GM18861 (cell line): ENCODE measurements around the gene CFLAR.
"Not testable (repeated sequence)": the region's sequence is repeated elsewhere in the genome, so short reads cannot be mapped to it uniquely, and the experiment has no call there.

Source experiments
- ATAC-seq: cut with Tn5 transposase; IDR thresholded peaks from one replicate; pipeline ENCODE4 v1.9.1; 2021; ENCODE audit not compliant: unreplicated experiment

The CFLAR gene

DNA sequence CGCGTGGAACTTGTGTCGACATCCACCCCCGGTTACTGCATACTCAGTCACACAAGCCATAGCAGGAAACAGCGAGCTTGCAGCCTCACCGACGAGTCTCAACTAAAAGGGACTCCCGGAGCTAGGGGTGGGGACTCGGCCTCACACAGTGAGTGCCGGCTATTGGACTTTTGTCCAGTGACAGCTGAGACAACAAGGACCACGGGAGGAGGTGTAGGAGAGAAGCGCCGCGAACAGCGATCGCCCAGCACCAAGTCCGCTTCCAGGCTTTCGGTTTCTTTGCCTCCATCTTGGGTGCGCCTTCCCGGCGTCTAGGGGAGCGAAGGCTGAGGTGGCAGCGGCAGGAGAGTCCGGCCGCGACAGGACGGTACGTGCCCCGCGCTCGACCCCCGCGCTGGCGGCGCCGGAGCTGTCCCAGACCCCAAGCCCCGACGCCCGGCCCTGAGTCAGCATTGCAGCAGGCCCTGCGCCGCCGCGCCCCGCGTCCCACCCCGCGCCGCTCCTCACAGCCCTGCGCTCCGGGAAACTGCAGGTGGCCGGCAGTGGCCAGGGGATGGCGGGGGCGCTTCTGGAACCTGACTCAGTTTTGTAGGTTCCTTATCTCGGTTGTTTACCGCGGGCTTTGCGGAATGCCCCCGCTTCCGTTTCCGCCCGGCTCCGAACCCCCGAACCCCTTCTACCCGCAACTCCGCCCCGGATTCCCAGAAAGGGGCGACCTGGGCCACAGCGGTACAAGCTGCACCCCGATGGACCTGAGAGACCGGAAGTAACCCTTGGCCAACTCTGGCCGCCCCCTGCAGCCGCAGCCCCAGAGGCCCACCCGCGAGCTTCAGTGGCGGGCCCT lies at the start of gene CFLAR:
TSS of gene CFLAR (plus strand) at position 50 of the 844 bp plus-strand sequence. CDS start 13,702 bp downstream, outside the sequence.
- ATAC-seq: peak; percentile 23

DNA sequence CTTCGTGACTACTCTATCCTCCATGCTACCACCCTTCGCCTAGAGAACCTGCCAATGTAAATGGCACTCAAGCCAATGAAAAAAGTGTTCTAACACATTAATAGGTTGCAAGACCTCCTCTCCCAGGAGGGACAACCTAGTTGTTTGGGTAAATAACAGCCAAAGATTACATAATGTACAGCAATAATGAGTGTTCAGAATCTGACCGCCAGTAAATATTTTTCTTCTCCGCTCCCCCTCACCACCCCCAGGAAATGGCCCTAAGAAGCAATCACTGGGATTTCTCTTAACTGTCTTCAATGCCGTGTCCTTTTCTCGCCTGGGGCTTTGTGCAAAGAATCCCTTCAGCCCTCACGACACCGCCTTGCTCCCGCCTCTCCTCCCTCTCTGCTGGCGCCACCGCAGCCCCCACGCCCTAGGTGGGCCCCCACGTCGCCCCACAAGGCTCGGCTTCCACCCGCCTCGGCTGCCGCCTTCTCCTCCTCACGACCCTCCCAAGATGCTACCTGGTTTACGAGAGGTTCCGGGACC lies 45.0 kb upstream of the CFLAR start:
- peak; percentile 5 for ATAC-seq

DNA sequence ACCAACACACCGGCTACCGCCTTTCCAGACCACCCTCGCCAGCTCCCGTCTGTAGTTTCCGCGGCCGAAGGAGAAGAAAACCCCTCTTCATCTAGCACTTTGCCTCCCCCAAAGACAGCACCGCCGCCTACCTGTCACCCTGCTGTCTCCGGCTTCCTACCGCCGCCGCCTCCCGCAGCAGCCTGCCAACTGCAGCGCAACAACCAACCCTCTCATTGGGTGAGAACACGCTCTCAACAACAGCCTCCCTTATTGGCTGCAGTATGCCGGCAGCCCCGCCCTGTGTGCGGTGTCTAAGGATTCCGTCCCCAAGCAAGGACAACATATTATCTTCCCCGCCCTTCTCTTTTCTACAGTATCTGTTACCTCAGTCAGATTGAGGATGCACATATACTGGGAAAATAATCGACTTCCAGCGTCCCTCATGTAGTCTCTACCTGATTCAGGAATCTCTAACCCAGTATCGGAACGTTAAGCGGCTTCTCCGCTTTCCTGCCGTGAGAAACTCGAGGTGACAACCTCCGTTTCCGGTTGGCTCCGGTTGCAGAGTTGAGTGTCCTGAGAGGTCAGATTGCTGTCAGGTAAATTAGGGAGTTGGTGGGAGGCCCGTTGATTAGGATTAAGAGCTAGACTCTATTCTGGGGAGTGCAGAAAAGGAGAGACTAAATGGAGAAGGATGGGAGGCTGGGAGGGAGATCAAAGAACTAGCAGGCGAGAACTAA lies 44.3 kb upstream of the CFLAR start, which contains the start of the genes HYCC2 and NDUFB3:
TSS of gene HYCC2 (minus strand) at position 193 of the 722 bp plus-strand sequence. CDS start 47,662 bp downstream, outside the sequence.
TSS of gene NDUFB3 (plus strand) at position 523 of the 722 bp plus-strand sequence. CDS start 6,882 bp downstream, outside the sequence.
- ATAC-seq: peak; percentile 94

DNA sequence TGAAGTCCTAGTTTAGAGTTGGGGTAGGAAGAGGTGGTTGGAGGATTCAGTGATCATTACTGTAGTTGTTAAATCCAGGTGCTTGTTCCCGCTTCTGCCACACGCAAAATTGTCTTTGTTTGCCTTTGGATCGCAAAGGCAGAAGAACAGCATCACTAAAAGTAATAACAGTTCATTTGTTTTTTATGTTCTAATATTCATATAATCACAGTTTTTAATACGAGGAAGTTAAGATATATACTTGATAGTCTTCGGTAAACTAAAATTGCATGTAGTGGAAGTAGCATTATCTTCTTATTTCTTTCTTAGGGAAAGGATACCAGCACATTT lies 43.8 kb upstream of the CFLAR start:
- no peak for ATAC-seq

DNA sequence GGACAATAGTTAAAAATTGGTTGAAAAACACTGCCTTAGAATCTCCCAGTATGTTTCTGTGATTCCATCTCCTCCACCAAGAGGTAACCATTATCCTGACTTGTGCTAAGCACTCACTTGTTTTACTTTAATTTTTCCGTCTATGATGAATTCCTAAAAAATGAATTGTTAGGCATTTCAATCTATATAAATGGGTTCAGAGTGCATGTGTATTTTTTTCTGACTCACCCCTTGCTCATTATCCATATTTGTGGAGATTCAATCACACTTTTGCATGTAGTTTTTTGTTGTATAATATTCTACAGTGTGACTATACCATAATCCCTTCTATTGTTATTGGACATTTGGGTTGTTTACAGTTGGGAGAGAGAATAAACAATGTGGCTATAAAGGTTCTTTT lies 42.9 kb upstream of the CFLAR start:
- no peak for ATAC-seq

DNA sequence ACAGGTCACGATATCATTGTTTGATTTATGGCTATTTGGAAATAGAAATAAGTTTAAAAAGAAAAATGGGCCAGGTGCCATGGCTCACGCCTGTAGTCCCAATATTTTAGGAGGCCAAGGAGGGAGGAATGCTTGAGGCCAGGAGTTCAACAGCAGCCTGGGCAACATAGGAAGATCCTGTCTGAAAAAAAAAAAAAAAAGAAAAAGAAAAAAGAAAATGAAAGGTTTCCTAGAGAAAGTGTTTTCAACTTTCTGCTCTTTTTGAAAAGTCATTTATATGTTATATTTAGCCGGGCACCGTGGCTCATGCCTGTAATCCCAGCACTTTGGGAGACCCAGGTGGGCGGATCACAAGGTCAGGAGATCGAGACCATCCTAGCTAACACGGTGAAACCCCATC lies 41.0 kb upstream of the CFLAR start:
- ATAC-seq: no peak

DNA sequence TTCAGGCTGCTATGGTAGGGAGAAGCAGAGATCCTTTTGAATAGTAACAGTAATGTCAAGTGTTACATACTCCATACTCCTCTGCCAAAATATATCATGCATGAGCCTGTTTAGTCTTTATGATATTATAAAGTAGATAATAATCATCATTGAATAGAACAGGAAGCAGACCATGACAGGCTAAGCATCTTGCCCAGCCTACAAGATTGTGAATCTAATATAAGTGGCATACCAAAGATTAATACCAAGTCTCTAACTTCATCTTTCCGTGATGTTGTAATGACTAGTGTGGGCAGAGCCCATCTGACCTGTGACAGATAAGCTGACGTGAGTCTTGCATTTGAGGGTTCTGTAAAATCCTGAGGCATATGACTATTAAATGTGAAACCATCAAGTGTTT lies 31.1 kb upstream of the CFLAR start:
- ATAC-seq: no peak

DNA sequence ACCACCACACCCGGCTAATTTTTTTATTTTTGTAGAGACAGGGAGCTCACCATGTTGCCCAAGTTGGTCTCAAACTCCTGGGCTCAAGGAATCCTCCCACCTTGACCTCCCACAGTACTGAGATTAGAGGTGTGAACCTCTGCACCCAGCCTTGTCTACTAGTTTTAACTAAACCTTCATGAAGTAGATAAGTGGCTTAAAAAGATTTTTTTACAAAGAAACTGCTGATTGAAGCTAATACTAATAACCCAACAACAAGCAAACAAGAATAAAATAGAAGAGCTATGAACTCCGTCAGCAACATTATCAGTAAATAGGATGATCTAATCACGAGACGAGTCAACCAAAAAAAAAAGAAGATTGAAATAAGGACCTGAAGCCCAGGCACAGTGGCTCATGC lies 25.4 kb upstream of the CFLAR start:
- ATAC-seq: no peak

DNA sequence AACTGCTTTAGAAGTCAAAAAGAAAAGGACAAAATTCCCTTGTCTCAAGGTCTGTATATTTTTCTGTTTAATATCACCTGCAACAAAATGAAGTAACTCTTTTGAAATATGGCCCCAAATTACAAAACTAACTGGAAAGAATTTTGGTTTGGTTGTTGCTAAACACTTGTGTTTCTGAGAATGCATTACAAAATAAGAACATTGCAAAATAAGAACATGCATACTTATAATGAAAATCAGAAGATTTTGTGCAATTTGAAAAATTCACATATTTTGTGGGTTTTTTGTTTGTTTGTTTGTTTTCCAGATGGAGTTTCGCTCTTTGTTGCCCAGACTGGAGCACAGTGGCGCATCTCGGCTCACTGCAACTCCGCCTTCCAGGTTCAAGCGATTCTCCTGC lies 22.4 kb upstream of the CFLAR start:
- ATAC-seq: no peak

DNA sequence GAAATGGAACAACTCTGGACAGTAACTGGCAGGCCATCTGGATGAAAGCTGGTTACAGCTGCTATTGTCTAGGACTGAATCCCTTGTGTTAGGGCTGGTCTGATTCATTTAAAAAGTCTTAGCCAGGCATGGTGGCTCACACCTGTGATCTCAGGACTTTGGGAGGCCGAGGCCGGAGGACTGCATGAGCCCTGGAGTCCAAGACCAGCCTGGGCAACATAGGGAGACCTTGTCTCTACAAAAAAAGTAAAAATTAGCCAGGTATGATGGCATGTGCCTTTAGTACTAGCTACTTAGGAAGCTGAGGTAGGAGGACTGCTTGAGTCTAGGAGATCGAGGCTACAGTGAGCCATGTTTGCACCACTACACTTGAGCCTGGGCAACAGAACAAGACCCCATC lies 15.5 kb upstream of the CFLAR start:
- no peak for ATAC-seq

DNA sequence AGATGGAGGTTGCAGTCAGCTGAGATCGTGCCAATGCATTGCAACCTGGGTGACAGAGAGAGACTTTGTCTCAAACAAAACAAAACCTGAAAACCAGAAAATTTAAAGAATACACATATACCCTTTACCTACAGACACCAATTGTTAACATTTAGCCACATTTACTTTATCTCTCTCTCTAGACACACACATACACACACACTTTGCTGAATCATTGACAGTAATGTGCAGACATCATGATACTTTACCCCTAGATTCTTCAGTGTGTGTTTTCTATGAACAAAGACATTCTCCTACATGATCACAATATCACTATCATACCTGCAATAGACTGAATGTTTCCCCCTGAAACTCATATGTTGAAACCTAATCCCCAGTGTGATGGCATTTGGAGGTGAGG lies 10.2 kb upstream of the CFLAR start:
- ATAC-seq: no peak

DNA sequence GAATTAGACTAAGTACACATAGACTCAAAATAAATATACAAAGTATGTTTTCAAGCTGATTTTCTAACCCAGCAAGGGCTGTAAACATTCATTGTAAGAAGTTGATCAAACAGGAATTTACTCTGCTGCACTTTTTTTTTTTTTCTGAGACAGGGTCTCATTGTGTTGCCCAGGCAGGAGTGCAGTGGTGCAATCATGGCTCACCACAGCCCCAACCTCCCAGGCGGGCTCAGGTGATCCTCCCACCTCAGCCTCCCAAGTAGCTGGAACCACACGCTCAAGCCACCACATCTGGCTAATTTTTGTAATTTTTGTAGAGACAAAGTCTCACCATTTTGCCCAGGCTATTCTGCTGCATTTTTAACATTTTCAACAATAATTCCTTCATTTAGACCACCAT lies 8.3 kb upstream of the CFLAR start:
- no peak for ATAC-seq

DNA sequence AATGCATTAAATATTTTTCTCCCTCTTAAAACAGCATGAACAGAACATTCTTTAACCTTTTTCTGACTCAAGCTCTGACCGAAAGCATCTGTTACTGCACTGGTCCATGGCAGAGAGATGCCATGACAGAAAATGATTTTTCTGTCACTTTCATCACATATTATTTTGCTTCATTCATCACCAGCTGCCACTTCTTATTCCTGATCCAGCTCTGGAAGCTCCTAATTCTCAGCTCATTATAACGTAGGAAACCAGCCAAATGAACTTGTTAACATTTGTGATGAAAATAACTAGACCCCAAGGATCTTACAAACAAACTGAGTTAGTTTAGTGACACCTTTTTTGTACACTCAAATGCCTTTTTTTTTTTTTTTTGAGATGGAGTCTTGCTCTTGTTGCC lies 7.6 kb upstream of the CFLAR start:
- no peak for ATAC-seq

DNA sequence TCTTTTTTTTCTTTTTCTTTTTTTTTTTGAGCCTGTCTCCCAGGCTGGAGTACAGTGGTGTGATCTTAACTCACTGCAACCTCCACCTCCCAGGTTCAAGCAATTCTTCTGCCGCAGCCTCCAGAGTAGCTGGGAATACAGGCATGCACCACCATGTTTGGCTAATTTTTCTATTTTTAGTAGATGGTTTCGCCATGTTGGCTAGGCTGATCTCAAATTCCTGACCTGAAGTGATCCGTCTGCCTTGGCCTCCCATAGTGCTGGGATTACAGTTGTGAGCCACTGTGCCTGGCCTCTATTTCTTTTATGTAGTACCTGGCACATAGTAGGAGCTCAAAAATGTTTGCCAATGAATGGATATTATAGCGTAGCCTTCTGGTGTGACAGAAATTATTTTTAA lies 6.8 kb upstream of the CFLAR start:
- ATAC-seq: no peak

DNA sequence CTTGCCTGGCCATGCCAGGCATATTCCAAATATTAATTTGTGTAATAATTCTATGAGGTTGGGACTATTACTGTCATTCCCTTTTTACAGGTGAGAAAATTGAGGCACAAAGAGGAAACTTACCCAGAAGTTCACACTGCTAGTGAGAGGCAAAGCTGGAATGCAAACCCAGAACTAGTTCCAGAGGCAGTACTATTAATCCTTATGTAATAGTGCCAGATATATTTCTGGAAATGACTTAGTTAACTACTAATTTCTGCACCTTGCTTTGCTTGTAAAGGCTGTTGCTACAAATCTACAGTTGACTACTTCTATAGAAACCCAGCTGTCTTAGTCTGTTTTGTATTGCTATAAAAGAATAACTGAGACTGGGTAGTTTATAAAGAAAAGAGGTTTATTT lies 5.3 kb upstream of the CFLAR start:
- ATAC-seq: no peak

DNA sequence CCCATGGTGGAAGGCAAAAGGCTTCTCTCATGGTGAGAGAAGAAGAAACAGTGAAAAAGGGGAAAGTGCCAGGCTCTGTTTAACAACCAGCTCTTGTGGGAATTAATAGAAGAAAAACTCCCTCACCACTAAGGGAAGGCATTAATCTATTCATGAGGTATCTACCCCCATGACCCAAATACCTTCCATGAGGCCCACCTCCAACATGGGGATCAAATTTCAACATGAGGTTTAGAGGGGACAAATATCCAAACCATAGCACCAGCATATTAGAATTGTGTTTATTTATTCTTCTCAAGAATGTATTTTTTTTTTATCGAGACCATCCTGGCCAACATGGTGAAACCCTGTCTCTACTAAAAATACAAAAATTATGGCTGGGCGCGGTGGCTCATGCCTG lies 4.9 kb upstream of the CFLAR start:
- ATAC-seq: no peak

DNA sequence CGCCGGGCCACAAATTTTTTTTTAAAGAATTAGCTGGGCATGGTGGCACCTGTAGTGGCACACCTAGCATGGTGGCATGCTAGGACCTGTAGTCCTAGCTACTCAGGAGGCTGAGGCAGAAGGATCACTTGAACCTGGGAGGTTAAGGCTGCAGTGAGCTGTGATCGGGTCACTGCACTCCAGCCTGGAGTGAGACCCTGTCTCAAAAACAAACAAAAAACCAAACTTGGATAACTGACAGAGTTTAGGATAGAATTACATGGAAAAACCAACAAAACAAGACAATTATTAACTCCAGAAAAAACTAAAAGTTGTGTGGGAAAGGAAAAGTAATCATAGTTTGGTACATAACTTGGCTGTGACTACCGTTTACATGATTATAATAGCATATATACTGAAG lies 1.6 kb upstream of the CFLAR start:
- no peak for ATAC-seq

DNA sequence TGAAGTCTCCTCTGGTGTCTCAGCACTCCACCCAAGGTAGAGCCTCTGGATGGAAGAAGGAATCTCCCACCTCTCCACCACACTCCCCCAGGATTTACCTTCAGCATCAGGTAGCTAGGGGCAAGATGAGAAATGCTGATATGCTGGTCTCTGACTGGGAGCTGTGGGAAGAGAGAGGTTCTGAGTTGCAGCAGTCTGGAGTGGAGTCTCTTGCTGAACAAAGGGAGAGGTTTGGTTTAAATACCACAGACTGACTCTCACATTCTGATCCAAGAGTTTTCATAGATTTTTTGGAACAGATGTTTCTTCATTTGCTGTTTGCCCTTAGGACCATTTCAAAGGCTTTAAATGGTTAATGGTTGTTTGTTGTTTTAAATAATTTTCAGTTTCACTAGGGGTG lies 1.1 kb upstream of the CFLAR start:
- no peak for ATAC-seq

DNA sequence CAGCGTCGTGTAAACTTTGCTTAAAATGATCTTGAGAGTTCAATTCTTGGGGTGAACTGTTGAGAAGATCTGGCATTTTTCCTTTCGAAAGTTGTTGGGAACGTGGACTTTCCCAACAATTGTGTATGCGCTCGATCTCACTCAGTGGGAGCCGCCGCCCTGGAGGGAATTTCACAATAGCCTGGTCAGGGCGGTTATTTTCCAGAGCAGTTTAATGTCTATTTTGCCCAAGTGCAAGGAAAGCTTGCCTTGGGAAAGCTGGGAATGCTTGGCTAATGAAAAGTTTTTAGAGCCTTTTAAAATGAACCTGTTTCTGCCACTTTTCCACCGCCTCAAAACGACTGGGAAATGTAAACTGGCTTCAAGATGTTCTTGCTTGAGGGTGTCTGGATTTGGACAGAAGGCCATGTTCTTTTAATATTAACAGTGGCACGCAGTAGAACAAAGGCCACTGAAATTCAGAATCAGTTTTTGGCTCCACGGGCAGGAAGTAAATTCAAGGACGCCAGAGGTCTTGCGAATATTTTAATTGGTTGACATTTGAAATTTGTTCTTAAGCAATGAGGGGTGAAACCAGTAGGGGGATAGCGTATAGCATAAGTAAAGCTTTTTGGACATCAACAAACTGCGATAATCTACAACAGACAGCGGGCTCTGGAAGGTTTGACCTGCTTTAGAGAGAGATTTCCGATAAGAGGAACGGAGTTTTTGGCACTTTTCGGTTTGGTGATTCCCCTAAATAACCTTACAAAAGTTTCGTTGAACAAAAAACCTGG lies 1.2 kb downstream of the CFLAR start:
- peak; percentile 29 for ATAC-seq

DNA sequence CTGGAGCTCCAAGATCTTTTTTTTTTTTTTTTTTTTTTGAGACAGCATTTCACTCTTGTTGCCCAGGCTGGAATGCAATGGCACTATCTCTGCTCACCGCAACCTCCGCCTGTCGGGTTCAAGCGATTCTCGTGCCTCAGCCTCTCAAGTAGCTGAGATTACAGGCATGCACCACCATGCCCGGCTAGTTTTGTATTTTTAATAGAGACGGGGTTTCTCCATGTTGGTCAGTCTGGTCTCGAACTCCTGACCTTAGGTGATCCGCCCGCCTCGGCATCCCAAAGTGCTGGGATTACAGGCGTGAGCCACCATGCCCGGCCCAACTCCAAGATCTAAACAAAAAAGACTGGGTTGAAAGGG lies 1.8 kb downstream of the CFLAR start:
- ATAC-seq: not testable (repeated sequence)
